IPS-18c (cell line): ENCODE measurements around the gene POC1A.
A peak's percentile ranks its signal among the peaks of the same experiment; 100 is the strongest.
"Not testable (repeated sequence)": the region's sequence is repeated elsewhere in the genome, so short reads cannot be mapped to it uniquely, and the experiment has no call there.

Experiments used
- H3K4me3 ChIP-seq: 2 replicates; pipeline ENCODE4 v1.7.0; 2013; ENCODE audit warnings: low read depth, mild to moderate bottlenecking, low read length, moderate library complexity; ENCODE audit not compliant: insufficient read depth
- H3K9me3 ChIP-seq: one replicate; pipeline ENCODE4 v1.6.1; 2013; ENCODE audit warnings: mild to moderate bottlenecking, low read length, moderate library complexity; ENCODE audit not compliant: control insufficient read depth, insufficient read depth

The POC1A gene

DNA sequence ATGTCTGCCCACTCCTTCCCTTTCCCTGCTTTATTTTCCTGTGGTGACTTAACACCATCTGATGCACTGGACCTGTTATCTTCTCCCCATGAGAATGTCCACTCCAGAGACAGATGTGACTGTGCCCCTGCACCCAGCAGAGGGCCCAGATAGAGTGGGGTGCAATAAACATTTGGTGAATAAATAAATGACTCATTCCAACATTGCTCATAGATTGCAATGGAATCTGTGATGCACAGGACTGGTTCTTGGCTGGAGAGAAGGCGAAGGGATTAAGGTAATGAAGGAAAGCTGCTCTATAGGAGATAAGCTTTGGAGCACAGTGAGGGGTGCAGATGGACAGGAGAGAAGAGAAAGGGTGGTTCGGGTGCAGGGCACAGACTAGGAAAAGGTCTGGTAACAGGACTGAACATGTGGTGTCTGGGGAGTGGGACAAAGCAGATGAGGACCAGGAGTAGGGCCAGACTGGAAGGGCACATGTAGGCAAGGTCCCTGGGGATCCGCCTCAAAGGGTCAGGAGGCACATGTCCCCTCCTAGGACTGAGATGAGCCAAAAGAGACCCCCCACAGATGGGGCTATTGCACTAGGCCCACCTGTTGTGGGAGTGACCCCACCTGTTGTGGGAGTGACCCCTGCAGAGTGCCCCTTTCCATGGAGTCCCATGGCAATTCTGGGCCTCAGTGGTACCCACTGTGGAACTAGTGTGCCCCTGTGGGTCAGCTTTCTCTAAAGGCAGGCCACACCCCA lies 17.5 kb upstream of the POC1A start:
- H3K4me3 ChIP-seq, result no peak overlapping the region
- no peaks in the 10 kb centered on the region for H3K9me3 ChIP-seq

DNA sequence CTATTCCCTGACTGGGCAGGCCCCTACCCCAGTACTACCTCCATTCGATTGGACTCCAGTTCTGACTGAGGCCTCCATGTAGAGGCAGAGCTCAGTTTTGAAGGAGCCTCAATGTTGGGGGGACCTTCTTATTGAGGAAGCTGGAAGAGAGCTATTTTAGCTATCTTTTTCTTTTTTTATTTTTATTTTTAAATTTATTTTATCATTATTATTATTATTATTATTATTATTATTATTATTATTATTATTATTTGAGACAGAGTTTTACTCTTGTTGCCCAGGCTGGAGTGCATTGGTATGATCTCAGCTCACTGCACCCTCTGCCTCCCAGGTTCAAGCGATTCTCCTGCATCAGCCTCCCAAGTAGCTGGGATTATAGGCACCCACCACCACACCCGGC lies 16.0 kb upstream of the POC1A start:
- not testable (repeated sequence) for H3K4me3 ChIP-seq, H3K9me3 ChIP-seq

DNA sequence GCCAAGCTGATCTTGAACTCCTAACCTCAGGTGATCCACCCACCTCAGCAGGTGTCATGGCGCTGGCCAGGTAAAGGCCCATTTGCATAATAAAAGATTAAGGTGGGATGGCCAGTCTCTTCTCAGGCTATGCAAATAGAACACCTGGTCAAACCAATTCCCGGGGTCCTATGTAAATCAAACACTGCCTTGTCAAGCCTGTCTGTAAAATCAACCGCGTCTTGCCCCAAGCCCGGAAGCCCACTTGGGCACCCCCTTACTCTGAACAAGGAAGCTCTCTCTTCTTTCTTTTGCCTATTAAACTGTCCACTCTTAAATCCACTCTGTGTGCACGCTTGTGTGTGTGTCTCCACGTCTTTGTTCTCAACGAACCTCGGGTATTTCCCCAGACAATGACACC lies 13.0 kb upstream of the POC1A start:
- Histone ChIP-seq H3K9me3 (peaks cover 6% of the 10 kb centered on the region), H3K4me3 (no peak overlapping the region)

DNA sequence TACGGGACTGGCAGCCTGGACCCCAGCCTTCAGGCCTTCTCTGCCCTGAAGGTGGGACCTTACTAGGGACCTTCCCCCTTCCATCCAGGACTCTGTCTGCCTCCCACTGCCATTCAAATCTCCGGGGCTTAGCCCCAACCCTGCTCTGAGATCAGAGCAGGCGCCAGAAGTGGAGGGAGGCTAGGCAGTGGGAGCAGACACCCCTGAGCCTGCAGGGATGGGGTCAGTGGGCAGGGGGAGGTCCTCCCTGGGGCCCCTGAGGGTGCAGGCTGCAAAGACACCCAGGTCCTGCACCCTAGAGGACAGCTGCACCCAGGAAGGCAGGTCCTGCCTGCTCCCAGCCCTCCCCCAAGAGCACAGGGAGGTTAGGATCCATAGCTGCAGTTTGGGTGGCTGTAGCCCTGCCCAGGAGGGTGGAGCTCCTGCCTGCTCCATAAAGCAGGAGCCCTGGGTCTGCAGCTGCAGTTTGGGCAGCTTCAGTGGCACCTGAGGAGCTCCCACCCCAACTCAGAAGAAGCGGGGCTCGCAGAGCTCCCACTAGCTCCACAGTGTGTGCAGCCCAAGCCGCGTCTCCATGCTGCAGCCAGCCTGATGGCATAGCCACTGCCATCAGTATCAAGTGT lies 8.1 kb upstream of the POC1A start:
- H3K9me3 ChIP-seq, result peaks cover 6% of the 10 kb centered on the region
- H3K4me3 ChIP-seq, result no peak overlapping the region

DNA sequence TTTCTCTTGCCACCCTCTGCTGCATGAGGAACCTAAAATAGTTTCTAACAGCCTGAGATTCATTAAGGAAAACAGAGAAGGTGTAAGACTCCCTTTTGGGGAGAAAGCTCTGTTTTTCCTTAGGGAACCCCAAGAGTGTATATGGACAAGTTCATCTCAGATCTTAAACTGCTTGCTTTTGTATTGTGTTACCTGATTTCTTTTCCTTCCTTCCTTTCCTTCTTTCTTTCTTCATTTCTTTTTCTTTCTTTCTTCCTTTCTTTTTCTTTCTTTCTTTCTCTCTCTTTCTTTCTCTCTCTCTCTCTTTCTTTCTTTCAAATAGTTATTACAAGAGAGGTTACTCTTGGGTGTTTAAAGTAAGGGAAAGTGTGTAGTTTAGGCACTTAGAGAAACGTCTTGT lies 5.3 kb upstream of the POC1A start:
- Histone ChIP-seq H3K9me3 (peaks cover 3% of the 10 kb centered on the region), H3K4me3 (no peak overlapping the region)

DNA sequence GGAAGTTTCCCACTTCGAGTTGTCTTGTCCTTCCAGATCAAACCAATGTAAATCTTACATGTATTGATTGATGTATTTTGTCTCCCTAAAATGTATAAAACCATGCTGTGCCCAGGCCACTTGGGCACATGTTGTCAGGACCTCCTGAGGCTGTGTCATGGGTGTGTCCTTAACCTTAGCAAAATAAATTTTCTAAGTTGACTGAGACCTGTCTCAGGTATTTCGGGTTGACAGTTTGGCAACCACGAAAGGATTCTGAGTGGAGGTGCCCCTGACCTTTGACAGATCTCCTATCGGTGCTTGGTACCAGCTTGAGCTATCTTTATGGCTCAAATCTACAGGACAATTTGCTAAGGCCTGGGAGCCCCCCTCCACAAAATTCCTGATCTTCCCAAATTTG lies 1.7 kb upstream of the POC1A start:
- Histone ChIP-seq H3K4me3 (no peak overlapping the region), H3K9me3 (no peaks in the 10 kb centered on the region)

DNA sequence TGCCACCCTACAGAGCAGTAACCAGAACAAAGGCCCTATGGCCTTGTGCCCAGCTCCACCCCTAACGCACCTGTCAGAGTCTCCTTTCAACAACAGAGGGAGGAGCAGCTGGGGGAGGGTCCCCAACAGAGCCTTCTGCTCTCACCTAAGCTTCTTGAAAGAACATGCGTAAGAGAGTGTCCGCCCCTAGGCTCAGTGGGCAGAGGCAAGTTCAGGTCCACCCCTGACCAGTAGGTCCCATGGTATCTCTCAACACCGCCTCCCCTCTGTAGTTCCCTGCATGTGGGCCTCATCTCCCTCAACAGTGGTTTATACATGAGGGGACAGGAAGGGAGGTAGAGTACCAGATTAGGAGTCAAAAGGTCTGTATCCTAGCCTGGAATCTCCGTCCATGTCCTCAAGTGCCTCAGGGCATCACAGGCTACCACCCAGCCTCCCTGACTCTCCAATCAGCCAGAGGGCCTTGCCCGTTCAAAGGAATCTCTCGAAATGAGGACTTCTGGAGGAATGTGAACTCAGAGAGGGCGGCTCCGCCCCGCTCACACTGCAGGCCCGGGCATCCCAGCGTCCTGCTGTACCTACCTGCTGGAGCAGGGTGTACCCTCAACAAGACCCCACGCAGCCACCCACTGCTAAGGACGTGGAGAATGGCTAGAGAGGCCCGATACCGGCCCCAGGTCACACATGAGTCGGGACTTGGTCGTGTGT lies 680 bp downstream of the POC1A start:
- no peaks in the 10 kb centered on the region for H3K9me3 ChIP-seq
- peak overlapping the region; percentile 96 for H3K4me3 ChIP-seq

DNA sequence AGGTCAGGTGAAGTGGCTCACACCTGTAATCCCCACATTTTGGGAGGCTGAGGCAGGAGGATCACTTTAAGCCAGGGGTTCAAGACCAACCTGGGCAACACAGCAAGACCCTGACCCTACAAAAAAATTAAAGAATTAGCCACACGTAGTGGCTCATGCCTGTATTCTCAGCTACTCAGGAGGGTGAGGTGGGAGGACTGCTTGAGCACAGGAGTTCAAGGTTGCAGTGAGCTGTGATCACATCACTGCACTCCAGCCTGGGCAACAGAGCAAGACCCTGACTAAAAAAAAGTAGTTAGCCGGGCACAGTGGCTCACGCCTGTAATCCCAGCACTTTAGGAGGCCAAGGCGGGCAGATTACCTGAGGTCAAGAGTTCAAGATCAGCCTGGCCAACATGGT lies 2.2 kb downstream of the POC1A start:
- not testable (repeated sequence) for H3K9me3 ChIP-seq, H3K4me3 ChIP-seq

DNA sequence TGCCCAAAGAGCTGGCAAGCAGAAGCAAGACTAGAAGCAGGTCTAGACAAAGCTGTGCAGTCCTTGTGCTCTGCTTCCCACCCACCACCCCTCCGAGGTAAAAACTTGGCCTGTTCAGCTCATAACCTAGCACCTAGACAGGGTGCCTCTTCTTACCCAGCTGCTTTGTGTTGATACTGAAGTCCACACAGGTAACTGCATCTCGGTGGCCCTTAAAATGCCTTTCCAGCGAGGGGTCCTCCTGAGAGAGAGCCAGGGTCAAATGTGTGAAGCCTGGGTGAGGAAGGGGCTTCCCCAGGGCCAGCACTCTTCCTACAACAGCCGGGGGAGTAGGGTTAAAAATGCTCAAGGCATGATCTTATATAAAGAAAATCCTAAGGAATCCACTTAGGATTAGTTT lies 3.4 kb downstream of the POC1A start:
- Histone ChIP-seq H3K4me3 (no peak overlapping the region), H3K9me3 (no peaks in the 10 kb centered on the region)

DNA sequence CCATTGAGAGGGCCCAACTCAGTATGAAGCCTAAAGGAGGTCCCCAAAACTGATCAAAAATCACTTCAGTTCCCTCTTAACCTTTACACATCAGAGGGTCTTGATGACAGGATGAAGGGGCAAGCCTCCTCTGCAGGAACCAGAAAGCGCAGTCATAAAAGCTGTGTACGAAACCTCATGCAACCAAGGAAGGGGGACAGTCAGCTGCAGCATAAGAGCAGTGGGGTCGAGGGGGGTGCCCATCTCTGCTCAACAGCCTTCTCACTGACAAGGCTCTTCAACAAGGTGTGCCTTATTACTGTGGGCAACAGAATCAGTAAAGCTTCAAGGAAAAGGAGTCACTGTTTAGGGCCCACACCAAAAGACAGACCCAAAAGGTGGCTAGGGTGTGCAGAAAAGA lies 3.9 kb downstream of the POC1A start:
- H3K4me3 ChIP-seq, result no peak overlapping the region
- no peaks in the 10 kb centered on the region for H3K9me3 ChIP-seq

DNA sequence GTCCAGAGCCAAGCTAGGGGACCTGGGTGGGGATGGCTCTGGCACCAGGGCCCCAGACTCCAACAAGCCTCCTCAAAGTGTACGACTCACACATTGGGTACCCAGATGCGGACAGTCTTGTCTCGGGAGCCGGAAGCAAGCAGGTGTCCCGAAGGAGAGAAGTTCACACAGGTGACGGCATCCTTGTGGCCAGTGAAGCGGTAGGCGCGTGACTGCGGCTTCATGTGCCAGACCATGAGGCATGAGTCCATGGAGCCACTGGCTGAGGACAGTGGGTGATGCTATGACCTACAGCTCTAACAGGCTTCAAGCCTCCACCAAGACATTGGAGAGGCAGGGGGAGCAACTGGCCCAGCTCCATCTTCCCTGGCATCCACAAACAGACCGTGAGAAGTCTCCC lies 4.5 kb downstream of the POC1A start:
- Histone ChIP-seq H3K4me3 (no peak overlapping the region), H3K9me3 (no peaks in the 10 kb centered on the region)

DNA sequence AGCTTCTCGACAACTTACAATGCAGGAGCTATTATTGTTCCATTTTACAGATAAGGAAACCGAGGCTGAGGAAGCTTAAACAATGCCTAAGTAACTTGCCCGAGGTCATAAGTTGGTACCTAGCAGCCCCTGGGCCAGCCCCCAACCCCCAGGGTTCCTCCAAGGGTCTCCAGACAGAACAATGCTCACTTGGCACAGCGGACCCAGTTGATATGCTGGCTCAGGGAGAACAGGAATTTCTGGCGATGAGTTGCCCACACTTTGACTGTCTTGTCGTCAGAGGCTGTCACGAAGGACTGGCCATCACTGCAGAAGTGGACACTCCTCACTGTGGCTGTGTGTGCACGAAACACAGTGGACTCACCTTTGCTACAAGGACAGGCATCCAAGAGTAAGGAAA lies 5.2 kb downstream of the POC1A start:
- Histone ChIP-seq H3K9me3 (no peaks in the 10 kb centered on the region), H3K4me3 (no peak overlapping the region)

DNA sequence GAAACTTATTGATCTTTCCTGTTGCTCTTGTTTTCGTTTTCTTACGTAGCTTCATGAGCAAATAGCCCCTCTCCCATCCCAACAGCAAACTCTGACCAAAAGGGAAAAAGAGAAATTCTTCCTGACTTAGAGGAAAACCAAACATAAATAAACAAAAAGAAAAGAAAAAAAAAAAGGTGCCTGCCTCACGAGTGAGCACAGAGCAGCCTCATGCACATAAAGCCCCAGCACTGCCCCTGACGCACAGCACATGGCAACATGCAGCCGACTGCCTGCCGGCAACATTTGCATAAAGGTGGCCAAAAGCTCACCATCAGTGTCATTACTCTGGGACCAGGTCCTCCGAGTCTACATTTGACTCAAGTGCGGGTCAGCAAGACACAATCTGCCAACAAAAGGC lies 6.4 kb downstream of the POC1A start:
- H3K9me3 ChIP-seq, result no peaks in the 10 kb centered on the region
- no peak overlapping the region for H3K4me3 ChIP-seq

DNA sequence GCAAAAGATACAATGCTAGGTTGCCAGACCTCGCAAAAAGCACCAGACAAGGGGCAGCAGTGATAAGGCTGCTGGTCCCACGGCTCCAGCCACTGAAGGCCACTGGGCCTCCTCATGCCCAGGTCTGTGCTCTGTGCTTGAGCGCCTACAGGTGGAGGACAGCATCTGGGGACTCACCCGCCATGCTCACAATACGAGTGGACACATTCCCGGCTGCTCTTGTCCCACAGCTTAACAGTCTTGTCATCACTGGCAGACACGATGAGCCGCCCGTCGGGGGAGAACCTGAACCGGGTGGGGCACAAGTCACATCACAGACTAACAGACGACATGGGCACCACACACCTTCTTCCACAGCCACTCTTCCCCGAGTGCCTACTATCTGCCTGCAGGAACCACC lies 7.4 kb downstream of the POC1A start:
- Histone ChIP-seq H3K9me3 (no peaks in the 10 kb centered on the region), H3K4me3 (no peak overlapping the region)

DNA sequence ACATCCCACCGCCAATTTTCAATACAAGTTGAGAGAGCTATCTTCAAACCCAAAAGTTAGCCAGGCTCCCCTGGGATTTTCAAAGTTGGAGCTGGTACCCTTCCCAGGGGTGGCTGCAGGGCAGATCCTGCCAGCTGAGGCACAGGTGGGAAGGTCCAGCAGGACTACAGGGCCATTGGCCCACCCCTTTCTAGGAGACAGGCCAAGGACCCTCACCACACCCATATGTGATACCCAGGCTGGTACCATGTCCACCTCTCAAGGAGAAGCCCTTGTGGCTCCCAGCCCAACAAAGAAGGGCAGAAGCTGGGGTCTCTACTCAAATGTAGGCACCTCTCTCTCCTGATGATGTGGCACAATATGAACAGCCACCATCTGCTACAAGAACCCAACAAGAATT lies 8.0 kb downstream of the POC1A start:
- no peaks in the 10 kb centered on the region for H3K9me3 ChIP-seq
- no peak overlapping the region for H3K4me3 ChIP-seq

DNA sequence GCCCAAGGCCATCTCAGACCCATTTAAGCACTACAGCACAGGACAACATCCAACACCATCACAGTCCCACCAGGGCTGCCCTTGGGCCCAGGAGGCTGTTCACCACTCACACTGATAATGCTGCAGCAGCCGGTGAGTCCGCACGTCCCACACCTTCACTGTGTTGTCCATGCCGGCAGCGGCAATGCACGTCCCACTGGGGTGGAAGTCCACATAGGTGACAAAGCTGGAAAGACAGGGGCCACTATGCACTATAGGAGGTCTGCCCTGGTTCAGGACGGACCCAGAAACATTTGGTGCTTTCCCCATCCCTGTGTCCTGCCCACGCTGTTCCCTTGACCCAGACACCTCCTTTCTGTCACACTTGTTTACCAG lies 8.5 kb downstream of the POC1A start:
- no peak overlapping the region for H3K4me3 ChIP-seq
- H3K9me3 ChIP-seq, result no peaks in the 10 kb centered on the region

DNA sequence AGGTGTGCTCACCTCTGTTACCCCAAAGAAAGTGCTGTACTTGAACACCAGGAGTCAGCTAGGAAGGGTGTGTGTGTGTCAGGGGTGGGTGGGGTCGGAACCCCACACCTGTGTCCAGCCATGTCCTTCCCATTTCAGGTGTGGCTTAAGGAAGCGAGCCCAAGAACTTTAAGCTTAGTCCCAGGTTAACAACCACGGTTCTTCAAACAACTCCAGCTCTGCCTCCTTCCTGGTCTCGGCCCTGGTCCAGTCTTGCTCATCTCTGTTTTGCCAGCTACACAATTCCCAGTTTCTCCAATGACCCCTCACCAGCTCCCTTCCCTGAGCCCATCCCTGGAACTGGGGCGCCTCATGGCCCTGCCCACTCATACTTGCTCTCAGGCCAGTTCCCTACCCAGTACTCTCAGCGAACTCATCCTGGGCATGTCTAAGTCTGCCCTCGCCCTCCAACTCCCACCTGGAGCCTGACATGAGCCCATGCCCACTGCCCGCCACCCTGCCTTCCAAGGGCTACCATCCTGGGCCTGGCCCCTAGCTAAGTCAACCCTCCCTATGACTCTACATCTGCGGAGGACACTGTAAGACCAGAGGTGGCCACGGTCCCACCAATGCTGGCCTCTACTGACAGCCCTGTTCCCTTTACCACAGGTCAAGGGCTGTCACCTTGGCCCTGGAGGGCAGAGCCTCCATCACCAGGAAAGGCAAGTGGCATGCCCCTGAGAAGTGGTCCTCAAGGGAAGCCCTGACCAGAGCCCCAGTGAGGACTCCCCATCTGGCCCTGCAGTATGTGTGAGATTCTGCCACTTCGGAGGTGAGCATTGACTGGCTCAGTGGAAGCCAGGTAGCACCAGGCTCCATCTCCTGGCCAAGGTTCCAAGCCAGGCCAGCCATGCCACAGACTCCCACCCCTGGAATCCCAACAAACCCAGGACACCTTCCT lies 9.2 kb downstream of the POC1A start:
- Histone ChIP-seq H3K9me3 (no peaks in the 10 kb centered on the region), H3K4me3 (no peak overlapping the region)
